Measurements from ENCODE around the gene WFIKKN2. TPM values are rescaled to one million over a fixed set of nuclear protein-coding genes. Genes with fewer than 3 reads are reported as not detected.

Gene WFIKKN2
- total RNA-seq, 4 donors from 2014 or later, result 0.42 to 0.75 (median 0.60) TPM

DNA sequence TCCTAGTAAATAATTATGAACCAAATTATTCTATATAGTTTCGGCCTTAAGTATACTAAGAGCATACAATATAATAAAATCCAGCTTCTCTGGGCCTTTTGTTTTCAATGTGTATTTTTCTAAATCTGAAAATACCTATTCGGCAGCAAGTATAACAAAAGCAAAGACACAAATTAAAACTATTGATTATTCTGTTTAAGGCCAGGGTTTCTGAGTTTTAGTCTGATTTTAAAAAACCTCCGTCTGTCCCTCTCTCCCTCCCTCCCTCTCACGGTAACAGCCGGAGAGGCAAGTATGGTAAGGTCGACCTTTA is 29.3 kb downstream of the WFIKKN2 start:
- H3K27ac ChIP-seq (replicated peaks in 1 of 4), result peak overlapping the region; percentile 99 to 100 (median 100)
- 9% methylated on average over 6 of the region's 6 CpGs for WGBS
- peak overlapping the region; percentile 82 to 99 (median 98) for H3K4me3 ChIP-seq
- peaks cover 0 to 16% (median 9%) of the 10 kb centered on the region in 4 donors for H3K36me3 ChIP-seq
- no peaks in the 10 kb centered on the region for H3K27me3 ChIP-seq
- no peaks in the 10 kb centered on the region for H3K9me3 ChIP-seq
- no peak for DNase-seq (ENCODE audit: extremely low spot score)
- intact Hi-C loops (cut with DNase I), result loop anchor here (2.0 to 10.0 kb wide), 2 partner anchors 40 to 260 kb away; partner anchors contain the start of gene SPAG9
- no peak for TF ChIP-seq EP300 (IDR thresholded peaks at IDR 0.05)
- TF ChIP-seq POLR2A (IDR thresholded peaks at IDR 0.05; ENCODE audit: low read depth), result no peak
- TF ChIP-seq, protein P1, sequence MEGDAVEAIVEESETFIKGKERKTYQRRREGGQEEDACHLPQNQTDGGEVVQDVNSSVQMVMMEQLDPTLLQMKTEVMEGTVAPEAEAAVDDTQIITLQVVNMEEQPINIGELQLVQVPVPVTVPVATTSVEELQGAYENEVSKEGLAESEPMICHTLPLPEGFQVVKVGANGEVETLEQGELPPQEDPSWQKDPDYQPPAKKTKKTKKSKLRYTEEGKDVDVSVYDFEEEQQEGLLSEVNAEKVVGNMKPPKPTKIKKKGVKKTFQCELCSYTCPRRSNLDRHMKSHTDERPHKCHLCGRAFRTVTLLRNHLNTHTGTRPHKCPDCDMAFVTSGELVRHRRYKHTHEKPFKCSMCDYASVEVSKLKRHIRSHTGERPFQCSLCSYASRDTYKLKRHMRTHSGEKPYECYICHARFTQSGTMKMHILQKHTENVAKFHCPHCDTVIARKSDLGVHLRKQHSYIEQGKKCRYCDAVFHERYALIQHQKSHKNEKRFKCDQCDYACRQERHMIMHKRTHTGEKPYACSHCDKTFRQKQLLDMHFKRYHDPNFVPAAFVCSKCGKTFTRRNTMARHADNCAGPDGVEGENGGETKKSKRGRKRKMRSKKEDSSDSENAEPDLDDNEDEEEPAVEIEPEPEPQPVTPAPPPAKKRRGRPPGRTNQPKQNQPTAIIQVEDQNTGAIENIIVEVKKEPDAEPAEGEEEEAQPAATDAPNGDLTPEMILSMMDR (IDR thresholded peaks at IDR 0.05), result peak in 1 of 3 experiments; percentile 5
- peaks cover 19 to 66% (median 55%) of the 10 kb centered on the region in 4 donors for H3K4me1 ChIP-seq

DNA sequence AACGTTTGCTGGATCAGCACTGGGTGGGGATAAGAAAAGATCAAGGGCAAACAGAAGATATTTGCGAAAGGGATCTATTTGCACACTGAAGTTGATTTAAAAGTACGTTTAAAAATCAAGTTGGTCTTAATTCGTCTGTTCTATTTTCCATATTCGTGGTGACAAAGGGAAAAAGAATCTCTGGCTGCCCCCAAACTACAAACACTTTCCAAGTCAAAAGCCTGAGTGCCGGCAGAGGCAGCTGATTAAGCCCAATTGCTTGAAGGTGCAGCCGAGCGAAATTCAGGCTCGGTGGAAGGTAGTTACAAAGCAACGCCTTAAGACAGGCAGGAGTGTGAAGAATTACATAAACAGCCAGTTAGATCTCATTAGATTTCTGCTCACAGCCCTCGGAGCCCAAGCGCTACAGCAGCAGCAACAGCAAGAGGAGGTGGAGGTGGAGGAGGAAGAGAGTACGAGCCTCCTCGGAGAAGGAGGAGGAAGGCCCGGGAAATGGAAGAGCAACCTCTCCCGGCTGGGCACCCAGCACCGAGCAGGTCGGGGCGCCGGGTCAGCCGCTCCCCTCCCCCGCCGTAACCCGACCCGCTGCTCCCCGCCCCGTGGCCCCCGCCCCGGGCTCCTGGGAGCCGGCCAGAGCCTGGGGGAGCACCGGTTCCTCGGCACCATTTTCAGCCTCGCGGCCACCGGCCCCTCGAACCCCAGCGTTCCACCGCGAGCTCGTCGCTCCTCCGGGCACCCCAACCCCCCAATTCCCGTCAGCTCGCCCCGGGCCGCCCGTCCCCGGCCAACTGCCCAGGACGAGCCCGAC is 29.9 kb downstream of the WFIKKN2 start:
- H3K27me3 ChIP-seq, result no peaks in the 10 kb centered on the region
- 0% methylated on average over 18 of the region's 50 CpGs for WGBS
- DNase-seq (ENCODE audit: extremely low spot score), result peak; percentile 92
- peaks cover 19 to 61% (median 54%) of the 10 kb centered on the region in 4 donors for H3K4me1 ChIP-seq
- H3K27ac ChIP-seq (replicated peaks in 1 of 4), result peak overlapping the region; percentile 99 to 100 (median 100)
- H3K9me3 ChIP-seq, result no peaks in the 10 kb centered on the region
- H3K4me3 ChIP-seq, result peak overlapping the region; percentile 82 to 99 (median 98)
- peaks cover 0 to 16% (median 9%) of the 10 kb centered on the region in 4 donors for H3K36me3 ChIP-seq
- intact Hi-C loops (cut with DNase I), result loop anchor here (2.0 to 10.0 kb wide), 2 partner anchors 40 to 260 kb away; partner anchors contain the start of gene SPAG9
- TF ChIP-seq, protein P1 (IDR thresholded peaks at IDR 0.05), result no peak
- TF ChIP-seq POLR2AphosphoS5 (IDR thresholded peaks at IDR 0.05) (peak; percentile 68 to 74), POLR2A (IDR thresholded peaks at IDR 0.05; ENCODE audit: low read depth) (peak; percentile 45), EP300 (IDR thresholded peaks at IDR 0.05) (no peak)

DNA sequence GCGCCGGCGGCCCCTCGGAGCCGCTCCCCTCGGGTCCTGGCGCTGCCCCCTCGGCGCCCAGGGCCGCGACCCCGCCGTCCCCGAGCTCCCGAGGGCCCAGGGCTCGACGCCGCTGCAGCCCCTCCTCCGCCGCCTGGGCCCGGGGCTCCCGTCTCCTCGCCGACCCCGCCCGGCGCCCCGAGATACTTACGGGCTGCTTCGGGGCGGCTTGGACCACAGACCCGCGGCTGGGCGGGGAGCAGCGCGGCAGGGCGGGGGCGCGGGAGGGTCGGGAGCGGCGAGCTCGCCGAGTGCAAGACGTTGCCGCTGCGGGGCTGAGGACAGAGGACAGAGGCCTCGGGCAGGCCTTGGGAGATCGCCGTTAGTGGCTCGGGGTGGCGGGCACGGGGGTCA is 30.5 kb downstream of the WFIKKN2 start:
- intact Hi-C loops (cut with DNase I), result loop anchor here (1.0 to 10.0 kb wide), 3 partner anchors 39 to 259 kb away; partner anchors contain the start of gene SPAG9
- no peaks in the 10 kb centered on the region for H3K9me3 ChIP-seq
- H3K27me3 ChIP-seq, result no peaks in the 10 kb centered on the region
- peak overlapping the region; percentile 82 to 99 (median 98) for H3K4me3 ChIP-seq
- no peak for DNase-seq (ENCODE audit: extremely low spot score)
- 0% methylated on average over 4 of the region's 53 CpGs for WGBS
- H3K4me1 ChIP-seq, result peaks cover 19 to 55% (median 48%) of the 10 kb centered on the region in 4 donors
- TF ChIP-seq POLR2A (IDR thresholded peaks at IDR 0.05; ENCODE audit: low read depth), result no peak
- TF ChIP-seq POLR2AphosphoS5 (IDR thresholded peaks at IDR 0.05), result no peak
- TF ChIP-seq, protein P1 (IDR thresholded peaks at IDR 0.05), result no peak
- H3K36me3 ChIP-seq, result peaks cover 0 to 16% (median 9%) of the 10 kb centered on the region in 4 donors
- peak overlapping the region; percentile 99 to 100 (median 100) for H3K27ac ChIP-seq (replicated peaks in 1 of 4)

DNA sequence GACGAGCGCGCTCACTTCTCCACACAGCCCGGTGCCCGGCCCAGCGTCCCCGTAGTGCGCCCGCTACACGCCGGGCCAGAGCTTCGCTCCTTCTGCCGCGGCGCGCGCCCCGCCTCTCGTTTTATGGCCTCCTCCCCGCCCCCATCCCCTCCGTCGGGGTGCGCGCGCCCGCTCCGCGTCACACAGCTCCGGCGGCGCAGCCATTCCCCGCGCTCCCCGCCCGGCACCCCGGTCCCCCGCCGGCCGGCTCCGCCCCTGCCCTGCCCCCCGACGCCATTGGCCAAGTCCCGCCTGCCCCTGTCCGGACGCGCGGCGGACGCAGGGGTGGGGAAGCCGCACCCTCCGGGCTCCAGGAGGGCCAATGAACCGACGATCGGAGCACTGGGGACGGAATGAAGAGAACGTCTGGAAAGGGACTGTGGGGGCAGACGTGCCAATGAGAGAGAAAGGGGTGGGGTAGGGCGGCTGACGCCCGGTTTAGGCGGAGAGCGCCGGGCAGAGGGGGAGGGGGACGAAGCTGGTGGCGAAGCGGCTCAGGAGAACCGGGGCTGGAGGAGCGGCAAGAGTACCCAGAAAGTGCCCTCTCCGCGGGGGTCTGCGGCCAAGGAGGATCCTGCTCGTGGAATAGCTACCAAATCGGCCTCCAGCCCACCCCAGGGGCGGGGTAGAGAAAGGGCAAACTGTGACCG is 31.0 kb downstream of the WFIKKN2 start, which contains the start of gene TOB1:
TSS of gene TOB1 (minus strand) at position 94 of the 689 bp plus-strand sequence. CDS start 2,337 bp downstream, outside the sequence.
- H3K4me1 ChIP-seq, result peaks cover 19 to 50% (median 42%) of the 10 kb centered on the region in 4 donors
- intact Hi-C loops (cut with DNase I), result loop anchor here (1.0 to 10.0 kb wide), 2 partner anchors 84 to 258 kb away; partner anchors contain the start of gene SPAG9
- H3K9me3 ChIP-seq, result no peaks in the 10 kb centered on the region
- WGBS, result under 1% methylated on average over 34 of the region's 75 CpGs
- peak within 1 kb of the TSS; percentile 82 to 99 (median 98) for H3K4me3 ChIP-seq
- peaks cover 0 to 16% (median 9%) of the 10 kb centered on the region in 4 donors for H3K36me3 ChIP-seq
- DNase-seq (ENCODE audit: extremely low spot score), result peak; percentile 100
- no peaks in the 10 kb centered on the region for H3K27me3 ChIP-seq
- TF ChIP-seq EP300 (IDR thresholded peaks at IDR 0.05), result peak; percentile 42
- peak; percentile 100 for TF ChIP-seq POLR2A (IDR thresholded peaks at IDR 0.05; ENCODE audit: low read depth)
- TF ChIP-seq POLR2AphosphoS5 (IDR thresholded peaks at IDR 0.05), result peak; percentile 99 to 100
- TF ChIP-seq, protein P1 (IDR thresholded peaks at IDR 0.05), result peak in 1 of 3 experiments; percentile 12
- H3K27ac ChIP-seq (replicated peaks in 1 of 4), result peak within 1 kb of the TSS; percentile 99 to 100 (median 100)

Data from esophagus muscularis mucosa (tissue), 4 donors.